ENCODE data around the gene ZIC4.

DNA sequence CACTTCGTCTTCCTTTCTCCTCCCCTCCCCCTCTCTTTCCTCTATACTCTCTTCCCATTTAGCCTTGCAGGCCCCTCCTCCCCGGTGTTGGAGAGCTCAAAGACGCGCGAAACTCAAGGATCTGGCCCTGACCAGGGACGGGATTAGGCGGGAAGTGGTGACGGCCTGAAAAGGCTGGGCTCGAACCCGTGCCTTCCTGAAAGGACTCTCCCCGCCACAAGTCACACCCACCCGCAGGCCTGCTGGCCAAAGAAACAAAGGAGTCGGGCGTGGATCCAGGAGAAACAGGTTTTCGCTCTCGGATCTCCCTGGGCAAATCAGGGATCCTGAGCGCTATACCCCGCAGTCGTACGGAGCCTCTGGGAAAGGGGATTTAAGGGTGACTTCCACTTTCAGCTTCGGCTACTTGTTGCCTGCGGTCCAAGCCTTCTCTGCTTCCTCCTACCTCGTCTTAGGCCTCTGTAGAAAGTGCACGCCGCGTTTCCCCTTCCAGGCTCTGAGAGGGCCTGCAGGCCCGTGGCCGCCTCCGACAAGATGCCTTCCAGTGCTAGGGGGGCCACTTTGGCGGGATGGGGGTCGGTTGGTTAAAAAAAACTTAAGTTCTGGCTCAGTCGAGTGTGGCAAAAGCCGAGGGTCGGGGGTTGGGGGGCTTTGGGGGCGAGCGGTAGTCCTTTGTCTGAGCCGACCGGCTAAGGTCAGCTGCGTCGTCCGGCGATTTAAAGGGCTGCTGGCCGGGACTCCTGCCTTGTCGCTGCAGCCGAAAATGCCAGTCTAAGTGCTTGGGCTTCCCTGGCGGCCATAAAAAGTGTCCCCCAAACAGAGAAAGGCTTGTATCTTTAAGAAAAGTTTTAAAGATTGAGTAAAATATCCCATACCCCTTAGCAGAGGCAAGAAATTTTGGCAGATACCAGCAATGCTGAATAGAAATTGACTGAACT is 8.2 kb downstream of the ZIC4 start:
- TF ChIP-seq EZH2 (IDR thresholded peaks at IDR 0.05) (no peak), POLR2AphosphoS5 (IDR thresholded peaks at IDR 0.05; ENCODE audit: borderline replicate concordance, low read depth, low read length) (no peak)

Data from SK-N-MC (cell line).